Fibroblast of lung (primary cell): ENCODE measurements around the gene YES1.

Source experiments
- CTCF ChIP-seq, 2 donors: IDR thresholded peaks in 1 of 2; conservative IDR thresholded peaks in 1 of 2; 1 replicate in 1 of 2; 2 replicates in 1 of 2; pipeline ENCODE4 v1.5.1; 2011 to 2012; ENCODE audit warnings: low read length in 2 of 2, control low read depth in 1 of 2, inconsistent platforms in 1 of 2, low read depth in 1 of 2, mild to moderate bottlenecking in 1 of 2
- EZH2 ChIP-seq: IDR thresholded peaks from 2 replicates; pipeline ENCODE4 v1.5.1; 2012; ENCODE audit warnings: low read length, control low read depth, mild to moderate bottlenecking; ENCODE audit errors: missing control alignments

DNA sequence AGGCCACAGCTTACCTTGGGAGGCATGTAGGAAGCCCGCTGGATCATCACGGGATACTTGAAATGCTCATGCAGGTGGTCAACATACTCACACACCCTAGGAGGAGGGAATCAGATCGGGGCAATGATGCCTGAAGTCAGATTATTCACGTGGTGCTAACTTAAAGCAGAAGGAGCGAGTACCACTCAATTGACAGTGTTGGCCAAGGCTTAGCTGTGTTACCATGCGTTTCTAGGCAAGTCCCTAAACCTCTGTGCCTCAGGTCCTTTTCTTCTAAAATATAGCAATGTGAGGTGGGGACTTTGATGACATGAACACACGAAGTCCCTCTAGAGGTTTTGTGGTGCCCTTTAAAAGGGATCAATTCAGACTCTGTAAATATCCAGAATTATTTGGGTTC, 136.7 kb downstream of the YES1 start:
- TF ChIP-seq CTCF (conservative IDR thresholded peaks at IDR 0.05 in 1 of 2, IDR thresholded peaks at IDR 0.05 in 1 of 2; ENCODE audit: low read depth in 1 of 2, low read length in 2 of 2) (no peak), EZH2 (no peak)
